ENCODE results near the gene SYNCRIP. TPM values are rescaled to one million over a fixed set of nuclear protein-coding genes. Genes with fewer than 3 reads are reported as not detected.

Gene SYNCRIP
- total RNA-seq, 1 experiment from 2014 or later = 189 TPM

DNA sequence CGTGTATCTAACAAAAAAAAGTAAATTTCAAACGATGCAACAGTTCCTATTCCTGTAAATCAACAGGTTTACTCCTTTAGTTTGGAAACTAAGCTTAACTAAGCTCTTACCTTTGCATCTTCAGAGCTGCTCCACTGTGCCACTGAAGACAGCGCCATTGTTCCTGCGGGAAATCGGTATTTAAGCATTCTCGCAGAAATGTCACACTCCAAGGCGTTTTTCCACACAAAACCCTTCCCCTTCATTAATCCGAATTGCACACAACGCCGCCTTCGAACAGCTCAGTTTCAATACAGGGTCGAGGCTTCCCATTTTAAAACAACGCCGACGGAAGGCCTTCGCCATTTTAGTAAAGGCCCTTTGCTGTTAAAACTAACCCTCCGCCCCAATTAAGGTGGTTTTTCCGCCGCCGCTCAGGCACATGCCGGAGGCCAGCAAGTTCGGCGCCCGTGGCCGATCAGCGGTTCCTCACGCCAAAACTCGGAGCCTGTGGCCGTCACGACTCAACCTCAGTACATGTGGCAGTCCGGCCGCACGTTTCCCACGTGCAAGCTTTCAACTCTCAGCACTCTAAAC lies 35.4 kb upstream of the SYNCRIP start:
- Histone ChIP-seq H3K9me3 (ENCODE audit: control insufficient read depth in 1 of 2, insufficient read depth in 1 of 2, low read depth in 1 of 2, low read length in 2 of 2) (no peaks in the 10 kb centered on the region), H3K9ac (ENCODE audit: low read length) (peak overlapping the region; percentile 98), H4K20me1 (ENCODE audit: insufficient read depth) (peaks cover 34% of the 10 kb centered on the region; the same call in 1 of the 2 replicates), H3K27me3 (ENCODE audit: insufficient read depth, low read length) (no peaks in the 10 kb centered on the region), H3K4me1 (ENCODE audit: control insufficient read depth in 1 of 2, insufficient read depth in 2 of 2, low read length in 2 of 2) (peaks cover 10 to 61% of the 10 kb centered on the region in 2 experiments; a peak in 3 of 4 replicates), H2AFZ (ENCODE audit: low read depth, low read length, poor library complexity, severe bottlenecking) (no peak overlapping the region), H3K4me2 (ENCODE audit: low read length) (peak overlapping the region; percentile 81), H3K4me3 (replicated peaks in 1 of 2; ENCODE audit: low read depth in 1 of 2, low read length in 2 of 2) (peak overlapping the region; percentile 88 to 97), H3K9me2 (ENCODE audit: insufficient read depth) (no peaks in the 10 kb centered on the region), H3K27ac (ENCODE audit: low read depth, low read length) (peak overlapping the region; percentile 83), H3K36me3 (ENCODE audit: control insufficient read depth in 1 of 2, insufficient read depth in 2 of 2, low read length in 2 of 2) (peaks cover 13 to 35% of the 10 kb centered on the region in 2 experiments), H3K79me2 (ENCODE audit: insufficient read depth, low read length) (peaks cover 68% of the 10 kb centered on the region)
- ChIA-PET CTCF (no interaction called here), RAD21 (ENCODE audit: low non-redundant PET in 1 of 2, low total read pairs in 2 of 2, uncharacterized antibody in 2 of 2, unreplicated experiment in 2 of 2) (interaction anchor here in 1 of 2 experiments (1.1 kb wide), 1 partner anchor 35 kb away, joined by 3 read pairs; the partner anchor contains the start of gene SYNCRIP), POLR2A (interaction anchor here (0.7 to 8.6 kb wide), 16 partner anchors 8 to 1407 kb away, joined by 3 to 192 read pairs (median 4); partner anchors contain the start of gene SYNCRIP)
- TSS peak; percentile 64 for BruUV-seq (replicated peaks)
- intact Hi-C loops (cut with micrococcal nuclease) = loop anchor here (1.0 to 10.0 kb wide), 4 partner anchors 35 to 321 kb away; partner anchors contain the start of gene SNX14
- ATAC-seq (no peak; the same call in 1 of the 2 replicates), DNase-seq (ENCODE audit: low read depth, low spot score) (no peak)
- TF ChIP-seq SRF (IDR thresholded peaks at IDR 0.05; ENCODE audit: low read depth) = no peak
- TF ChIP-seq CBX3 (IDR thresholded peaks at IDR 0.05; ENCODE audit: low read depth) = no peak
- 0 out of 2 replicates have a peak, but pooled peaks have one; percentile 29 for TF ChIP-seq RAD21 (IDR thresholded peaks at IDR 0.05; ENCODE audit: low read depth)

DNA sequence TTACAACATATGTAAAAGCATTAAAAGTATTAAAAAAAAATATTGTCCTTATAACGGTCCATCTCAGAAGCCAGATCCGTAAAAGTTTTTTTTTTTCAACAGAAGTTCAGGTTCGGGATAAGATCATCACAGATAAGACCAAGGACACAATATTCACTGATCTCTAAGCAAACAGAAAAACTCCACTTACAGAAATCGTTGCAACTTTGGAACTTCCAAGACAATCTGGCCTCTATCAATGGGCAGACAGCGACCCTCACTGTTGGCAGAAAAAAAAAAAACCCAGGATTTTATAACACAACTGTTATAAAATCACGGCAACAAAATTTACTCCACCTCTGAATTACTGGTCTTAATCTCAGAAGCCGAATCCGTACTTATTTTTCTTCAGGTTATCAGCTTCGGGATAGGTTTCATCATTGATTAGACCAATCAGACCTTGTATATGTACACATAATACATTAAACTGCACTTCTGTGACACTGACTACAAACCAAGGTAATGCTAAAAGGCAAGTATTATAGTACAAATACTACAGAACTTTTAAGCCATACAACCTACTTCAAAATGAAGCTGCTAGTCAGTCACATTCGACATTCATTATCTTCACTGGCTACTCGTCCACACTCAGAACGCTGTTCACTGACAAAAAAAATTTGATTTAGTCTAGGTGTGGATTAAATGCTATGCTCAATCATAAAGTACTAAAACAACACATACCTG lies 34.7 kb upstream of the SYNCRIP start:
- peaks cover 13 to 35% of the 10 kb centered on the region in 2 experiments for H3K36me3 ChIP-seq (ENCODE audit: control insufficient read depth in 1 of 2, insufficient read depth in 2 of 2, low read length in 2 of 2)
- H3K4me3 ChIP-seq (replicated peaks in 1 of 2; ENCODE audit: low read depth in 1 of 2, low read length in 2 of 2) = peak overlapping the region; percentile 88 to 97
- H3K27me3 ChIP-seq (ENCODE audit: insufficient read depth, low read length) = no peaks in the 10 kb centered on the region
- peaks cover 34% of the 10 kb centered on the region; the same call in 1 of the 2 replicates for H4K20me1 ChIP-seq (ENCODE audit: insufficient read depth)
- no peaks in the 10 kb centered on the region for H3K9me3 ChIP-seq (ENCODE audit: control insufficient read depth in 1 of 2, insufficient read depth in 1 of 2, low read depth in 1 of 2, low read length in 2 of 2)
- no peaks in the 10 kb centered on the region for H3K9me2 ChIP-seq (ENCODE audit: insufficient read depth)
- RAD21 ChIA-PET (ENCODE audit: low non-redundant PET in 1 of 2, low total read pairs in 2 of 2, uncharacterized antibody in 2 of 2, unreplicated experiment in 2 of 2) = no interaction called here
- peaks cover 10 to 67% of the 10 kb centered on the region in 2 experiments; a peak in 3 of 4 replicates for H3K4me1 ChIP-seq (ENCODE audit: control insufficient read depth in 1 of 2, insufficient read depth in 2 of 2, low read length in 2 of 2)
- POLR2A ChIA-PET = interaction anchor here (0.7 to 8.6 kb wide), 7 partner anchors 8 to 1406 kb away, joined by 3 to 192 read pairs (median 8); partner anchors contain the start of gene SYNCRIP
- H3K4me2 ChIP-seq (ENCODE audit: low read length) = peak overlapping the region; percentile 81
- DNase-seq (ENCODE audit: low read depth, low spot score) (no peak), ATAC-seq (no peak)
- H3K79me2 ChIP-seq (ENCODE audit: insufficient read depth, low read length) = peaks cover 68% of the 10 kb centered on the region
- no peak overlapping the region for H2AFZ ChIP-seq (ENCODE audit: low read depth, low read length, poor library complexity, severe bottlenecking)
- intact Hi-C loops (cut with micrococcal nuclease) = loop anchor here (5.0 to 10.0 kb wide), 3 partner anchors 85 to 320 kb away; partner anchors contain the start of gene SNX14
- H3K27ac ChIP-seq (ENCODE audit: low read depth, low read length) = peak overlapping the region; percentile 83
- H3K9ac ChIP-seq (ENCODE audit: low read length) = peak overlapping the region; percentile 98
- BruUV-seq (replicated peaks) = no TSS peak
- CTCF ChIA-PET = no interaction called here
- TF ChIP-seq RAD21 (IDR thresholded peaks at IDR 0.05; ENCODE audit: low read depth) = peak; percentile 24; the same call in 1 of the 2 replicates
- no peak for TF ChIP-seq ZNF274 (IDR thresholded peaks at IDR 0.05; ENCODE audit: low read depth, low read length)

Data from HCT116 (cell line).